HepG2 (cell line): Measurements from ENCODE around the gene TSPAN15.

ENCODE experiments used
- ATF7 ChIP-seq, 2 experiments: fragments of 450-650 bp in 1 of 2; sonication (generic) in 1 of 2; formaldehyde crosslinking in 1 of 2; IDR thresholded peaks; 2 replicates each; pipeline versions ENCODE4 v1.4.0 to v1.6.1; 2016 to 2020; ENCODE audit warnings: antibody characterized with exemption in 1 of 2, mild to moderate bottlenecking in 1 of 2, missing genetic modification reagents in 1 of 2
- CREM ChIP-seq, 2 experiments: sonication (generic) in 1 of 2; formaldehyde crosslinking in 1 of 2; IDR thresholded peaks; 2 replicates each; pipeline versions ENCODE4 v1.4.0 to v1.6.1; 2016 to 2020; ENCODE audit warnings: antibody characterized with exemption in 1 of 2, mild to moderate bottlenecking in 1 of 2, missing genetic modification reagents in 1 of 2
- POLR2AphosphoS2 ChIP-seq: IDR thresholded peaks from 2 replicates; pipeline ENCODE4 v1.6.1; 2011; ENCODE audit warnings: low read depth, low read length, improper control_type of control experiment
- RBAK ChIP-seq: sonication (generic); formaldehyde crosslinking; IDR thresholded peaks from 2 replicates; pipeline ENCODE4 v1.5.1; 2020; ENCODE audit warnings: mild to moderate bottlenecking, missing genetic modification reagents
- ZBTB20 ChIP-seq: sonication (generic); formaldehyde crosslinking; IDR thresholded peaks from 2 replicates; pipeline ENCODE4 v1.8.1; 2023; ENCODE audit warnings: missing genetic modification reagents, low read depth, mild to moderate bottlenecking, borderline replicate concordance
- ZFP36 ChIP-seq: fragments of 150-350 bp; IDR thresholded peaks from 2 replicates; pipeline ENCODE4 v1.6.1; 2018; ENCODE audit warnings: borderline replicate concordance, low read length, low read depth; ENCODE audit not compliant: partially characterized antibody
- ZNF282 ChIP-seq: fragments of 450-650 bp; IDR thresholded peaks from 2 replicates; pipeline ENCODE4 v1.6.1; 2018; ENCODE audit not compliant: partially characterized antibody
- ZNF605 ChIP-seq: sonication (generic); formaldehyde crosslinking; IDR thresholded peaks from 2 replicates; pipeline ENCODE4 v1.8.0; 2022; ENCODE audit warnings: mild to moderate bottlenecking, missing genetic modification reagents
- ZNF780A ChIP-seq: sonication (generic); formaldehyde crosslinking; IDR thresholded peaks from 2 replicates; pipeline ENCODE4 v1.8.0; 2022; ENCODE audit warnings: mild to moderate bottlenecking, missing genetic modification reagents, moderate library complexity
- TF ChIP-seq, protein P1 (sequence below): sonication (generic); formaldehyde crosslinking; IDR thresholded peaks from 2 replicates; pipeline ENCODE4 v1.5.1; 2020; ENCODE audit warnings: missing genetic modification reagents, mild to moderate bottlenecking, borderline replicate concordance
- TF ChIP-seq, protein P2 (sequence below): sonication (generic); formaldehyde crosslinking; IDR thresholded peaks from 2 replicates; pipeline ENCODE4 v1.4.0; 2020; ENCODE audit warnings: missing genetic modification reagents
- TF ChIP-seq, protein P3 (sequence below): sonication (generic); formaldehyde crosslinking; IDR thresholded peaks from 2 replicates; pipeline ENCODE4 v1.4.0; 2020; ENCODE audit warnings: low read depth, mild to moderate bottlenecking, missing genetic modification reagents
- TF ChIP-seq, protein P4 (sequence below): sonication (generic); formaldehyde crosslinking; IDR thresholded peaks from 2 replicates; pipeline ENCODE4 v1.5.0; 2020; ENCODE audit warnings: mild to moderate bottlenecking, missing genetic modification reagents, moderate library complexity

DNA sequence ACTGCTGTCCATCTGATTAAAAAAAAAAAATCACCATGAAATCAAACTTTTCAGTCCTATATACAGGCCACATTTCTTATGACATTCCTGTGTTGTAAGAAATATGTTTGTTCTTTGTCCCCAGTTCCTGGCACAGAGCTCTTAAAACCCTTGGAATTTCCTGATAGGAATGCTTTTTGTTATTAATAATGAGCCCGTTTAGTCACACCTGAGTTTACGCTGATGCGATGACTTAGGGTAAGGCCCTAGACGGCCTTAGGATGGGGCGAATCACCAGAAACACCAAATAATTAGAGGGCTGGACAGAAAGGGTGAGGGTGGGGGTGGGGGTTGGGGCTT, 17.5 kb downstream of the TSPAN15 start:
- TF ChIP-seq RBAK: no peak
- TF ChIP-seq, protein P1, sequence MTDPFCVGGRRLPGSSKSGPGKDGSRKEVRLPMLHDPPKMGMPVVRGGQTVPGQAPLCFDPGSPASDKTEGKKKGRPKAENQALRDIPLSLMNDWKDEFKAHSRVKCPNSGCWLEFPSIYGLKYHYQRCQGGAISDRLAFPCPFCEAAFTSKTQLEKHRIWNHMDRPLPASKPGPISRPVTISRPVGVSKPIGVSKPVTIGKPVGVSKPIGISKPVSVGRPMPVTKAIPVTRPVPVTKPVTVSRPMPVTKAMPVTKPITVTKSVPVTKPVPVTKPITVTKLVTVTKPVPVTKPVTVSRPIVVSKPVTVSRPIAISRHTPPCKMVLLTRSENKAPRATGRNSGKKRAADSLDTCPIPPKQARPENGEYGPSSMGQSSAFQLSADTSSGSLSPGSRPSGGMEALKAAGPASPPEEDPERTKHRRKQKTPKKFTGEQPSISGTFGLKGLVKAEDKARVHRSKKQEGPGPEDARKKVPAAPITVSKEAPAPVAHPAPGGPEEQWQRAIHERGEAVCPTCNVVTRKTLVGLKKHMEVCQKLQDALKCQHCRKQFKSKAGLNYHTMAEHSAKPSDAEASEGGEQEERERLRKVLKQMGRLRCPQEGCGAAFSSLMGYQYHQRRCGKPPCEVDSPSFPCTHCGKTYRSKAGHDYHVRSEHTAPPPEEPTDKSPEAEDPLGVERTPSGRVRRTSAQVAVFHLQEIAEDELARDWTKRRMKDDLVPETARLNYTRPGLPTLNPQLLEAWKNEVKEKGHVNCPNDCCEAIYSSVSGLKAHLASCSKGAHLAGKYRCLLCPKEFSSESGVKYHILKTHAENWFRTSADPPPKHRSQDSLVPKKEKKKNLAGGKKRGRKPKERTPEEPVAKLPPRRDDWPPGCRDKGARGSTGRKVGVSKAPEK (CRISPR knock-in tag): no peak
- no peak for TF ChIP-seq ZNF605 (CRISPR knock-in tag)
- TF ChIP-seq POLR2AphosphoS2: no peak
- TF ChIP-seq CREM (IDR thresholded peaks at IDR 0.05): no peak
- no peak for TF ChIP-seq CREM (CRISPR knock-in tag; IDR thresholded peaks at IDR 0.05)
- TF ChIP-seq ZNF780A (CRISPR knock-in tag): no peak
- TF ChIP-seq ZFP36: no peak
- TF ChIP-seq, protein P2, sequence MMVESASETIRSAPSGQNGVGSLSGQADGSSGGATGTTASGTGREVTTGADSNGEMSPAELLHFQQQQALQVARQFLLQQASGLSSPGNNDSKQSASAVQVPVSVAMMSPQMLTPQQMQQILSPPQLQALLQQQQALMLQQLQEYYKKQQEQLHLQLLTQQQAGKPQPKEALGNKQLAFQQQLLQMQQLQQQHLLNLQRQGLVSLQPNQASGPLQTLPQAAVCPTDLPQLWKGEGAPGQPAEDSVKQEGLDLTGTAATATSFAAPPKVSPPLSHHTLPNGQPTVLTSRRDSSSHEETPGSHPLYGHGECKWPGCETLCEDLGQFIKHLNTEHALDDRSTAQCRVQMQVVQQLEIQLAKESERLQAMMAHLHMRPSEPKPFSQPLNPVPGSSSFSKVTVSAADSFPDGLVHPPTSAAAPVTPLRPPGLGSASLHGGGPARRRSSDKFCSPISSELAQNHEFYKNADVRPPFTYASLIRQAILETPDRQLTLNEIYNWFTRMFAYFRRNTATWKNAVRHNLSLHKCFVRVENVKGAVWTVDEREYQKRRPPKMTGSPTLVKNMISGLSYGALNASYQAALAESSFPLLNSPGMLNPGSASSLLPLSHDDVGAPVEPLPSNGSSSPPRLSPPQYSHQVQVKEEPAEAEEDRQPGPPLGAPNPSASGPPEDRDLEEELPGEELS (CRISPR knock-in tag): no peak
- TF ChIP-seq, protein P3, sequence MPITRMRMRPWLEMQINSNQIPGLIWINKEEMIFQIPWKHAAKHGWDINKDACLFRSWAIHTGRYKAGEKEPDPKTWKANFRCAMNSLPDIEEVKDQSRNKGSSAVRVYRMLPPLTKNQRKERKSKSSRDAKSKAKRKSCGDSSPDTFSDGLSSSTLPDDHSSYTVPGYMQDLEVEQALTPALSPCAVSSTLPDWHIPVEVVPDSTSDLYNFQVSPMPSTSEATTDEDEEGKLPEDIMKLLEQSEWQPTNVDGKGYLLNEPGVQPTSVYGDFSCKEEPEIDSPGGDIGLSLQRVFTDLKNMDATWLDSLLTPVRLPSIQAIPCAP (CRISPR knock-in tag): no peak
- TF ChIP-seq, protein P4, sequence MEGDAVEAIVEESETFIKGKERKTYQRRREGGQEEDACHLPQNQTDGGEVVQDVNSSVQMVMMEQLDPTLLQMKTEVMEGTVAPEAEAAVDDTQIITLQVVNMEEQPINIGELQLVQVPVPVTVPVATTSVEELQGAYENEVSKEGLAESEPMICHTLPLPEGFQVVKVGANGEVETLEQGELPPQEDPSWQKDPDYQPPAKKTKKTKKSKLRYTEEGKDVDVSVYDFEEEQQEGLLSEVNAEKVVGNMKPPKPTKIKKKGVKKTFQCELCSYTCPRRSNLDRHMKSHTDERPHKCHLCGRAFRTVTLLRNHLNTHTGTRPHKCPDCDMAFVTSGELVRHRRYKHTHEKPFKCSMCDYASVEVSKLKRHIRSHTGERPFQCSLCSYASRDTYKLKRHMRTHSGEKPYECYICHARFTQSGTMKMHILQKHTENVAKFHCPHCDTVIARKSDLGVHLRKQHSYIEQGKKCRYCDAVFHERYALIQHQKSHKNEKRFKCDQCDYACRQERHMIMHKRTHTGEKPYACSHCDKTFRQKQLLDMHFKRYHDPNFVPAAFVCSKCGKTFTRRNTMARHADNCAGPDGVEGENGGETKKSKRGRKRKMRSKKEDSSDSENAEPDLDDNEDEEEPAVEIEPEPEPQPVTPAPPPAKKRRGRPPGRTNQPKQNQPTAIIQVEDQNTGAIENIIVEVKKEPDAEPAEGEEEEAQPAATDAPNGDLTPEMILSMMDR (CRISPR knock-in tag): no peak
- no peak for TF ChIP-seq ATF7 (IDR thresholded peaks at IDR 0.05)
- no peak for TF ChIP-seq ATF7 (CRISPR knock-in tag; IDR thresholded peaks at IDR 0.05)
- TF ChIP-seq ZNF282: no peak
- TF ChIP-seq ZBTB20 (CRISPR knock-in tag): no peak
